T-helper 2 cell treated with Interferon-gamma antibody and Interleukin-4, amounts not matched to agents 5 μg/mL and 100 μg/mL, for 36 hours (primary cell): ENCODE data around the gene DYNLL2.
"Not testable (repeated sequence)": the region's sequence is repeated elsewhere in the genome, so short reads cannot be mapped to it uniquely, and the experiment has no call there.

Source experiments
- DNase-seq: peaks from one replicate; pipeline ENCODE4 v3.0.0; 2021; ENCODE audit warnings: low spot score
- H3K27ac Mint-ChIP-seq: one replicate; pipeline ENCODE4 v1.8.0; 2021; ENCODE audit warnings: mild to moderate bottlenecking, mixed read lengths
- H3K27me3 Mint-ChIP-seq: one replicate; pipeline ENCODE4 v1.8.0; 2021; ENCODE audit warnings: low read depth, mixed read lengths
- H3K36me3 Mint-ChIP-seq: one replicate; pipeline ENCODE4 v1.8.0; 2021; ENCODE audit warnings: low read depth, mixed read lengths
- H3K4me1 Mint-ChIP-seq: one replicate; pipeline ENCODE4 v1.8.0; 2021; ENCODE audit warnings: low read depth, mixed read lengths
- H3K4me3 Mint-ChIP-seq: one replicate; pipeline ENCODE4 v1.8.0; 2022; ENCODE audit warnings: mild to moderate bottlenecking, moderate library complexity, mixed read lengths
- H3K9me3 Mint-ChIP-seq: one replicate; pipeline ENCODE4 v1.8.0; 2021; ENCODE audit warnings: mixed read lengths

The DYNLL2 gene

GRCh38 chr17:58052945-58053715, 30.1 kb upstream of the DYNLL2 start:
- H3K9me3 Mint-ChIP-seq: no peaks in the 10 kb centered on the region
- no peaks in the 10 kb centered on the region for H3K36me3 Mint-ChIP-seq
- no peak overlapping the region for H3K27ac Mint-ChIP-seq
- no peak overlapping the region for H3K4me3 Mint-ChIP-seq
- peaks cover 3% of the 10 kb centered on the region for H3K4me1 Mint-ChIP-seq
- peaks cover 12% of the 10 kb centered on the region for H3K27me3 Mint-ChIP-seq
- DNase-seq: no peak

- no peak for DNase-seq
- H3K4me3 Mint-ChIP-seq: no peak overlapping the region
- peaks cover 3% of the 10 kb centered on the region for H3K4me1 Mint-ChIP-seq
- H3K9me3 Mint-ChIP-seq: no peaks in the 10 kb centered on the region
- H3K27ac Mint-ChIP-seq: no peak overlapping the region
- H3K27me3 Mint-ChIP-seq: peaks cover 12% of the 10 kb centered on the region
- H3K36me3 Mint-ChIP-seq: no peaks in the 10 kb centered on the region
Observed at GRCh38 chr17:58054641-58055040, 28.6 kb upstream of the DYNLL2 start.

GRCh38 chr17:58056476-58056875, 26.7 kb upstream of the DYNLL2 start:
- Mint-ChIP-seq H3K9me3 (no peaks in the 10 kb centered on the region), H3K4me3 (no peak overlapping the region), H3K4me1 (peaks cover 3% of the 10 kb centered on the region), H3K27ac (no peak overlapping the region), H3K36me3 (no peaks in the 10 kb centered on the region), H3K27me3 (peaks cover 12% of the 10 kb centered on the region)
- no peak for DNase-seq

- no peak overlapping the region for H3K4me3 Mint-ChIP-seq
- no peaks in the 10 kb centered on the region for H3K4me1 Mint-ChIP-seq
- H3K9me3 Mint-ChIP-seq: no peaks in the 10 kb centered on the region
- peaks cover 10% of the 10 kb centered on the region for H3K27me3 Mint-ChIP-seq
- no peaks in the 10 kb centered on the region for H3K36me3 Mint-ChIP-seq
- H3K27ac Mint-ChIP-seq: no peak overlapping the region
- no peak for DNase-seq
Observed at GRCh38 chr17:58059141-58059540, 24.1 kb upstream of the DYNLL2 start.

- Mint-ChIP-seq H3K27ac (no peak overlapping the region), H3K4me1 (no peaks in the 10 kb centered on the region), H3K27me3 (peaks cover 4% of the 10 kb centered on the region), H3K9me3 (no peaks in the 10 kb centered on the region), H3K4me3 (no peak overlapping the region), H3K36me3 (no peaks in the 10 kb centered on the region)
- no peak for DNase-seq
Observed at GRCh38 chr17:58060596-58061191, 22.5 kb upstream of the DYNLL2 start.

- no peaks in the 10 kb centered on the region for H3K36me3 Mint-ChIP-seq
- H3K9me3 Mint-ChIP-seq: no peaks in the 10 kb centered on the region
- H3K4me3 Mint-ChIP-seq: no peak overlapping the region
- peaks cover 4% of the 10 kb centered on the region for H3K27me3 Mint-ChIP-seq
- H3K4me1 Mint-ChIP-seq: no peaks in the 10 kb centered on the region
- no peak for DNase-seq
- no peak overlapping the region for H3K27ac Mint-ChIP-seq
Observed at GRCh38 chr17:58061672-58062071, 21.5 kb upstream of the DYNLL2 start.

GRCh38 chr17:58065238-58065637, 18.0 kb upstream of the DYNLL2 start:
- no peak overlapping the region for H3K27ac Mint-ChIP-seq

GRCh38 chr17:58066401-58066800, 16.8 kb upstream of the DYNLL2 start:
- Mint-ChIP-seq H3K36me3 (no peaks in the 10 kb centered on the region), H3K4me3 (no peak overlapping the region), H3K4me1 (no peaks in the 10 kb centered on the region), H3K27ac (no peak overlapping the region), H3K27me3 (peaks cover 16% of the 10 kb centered on the region), H3K9me3 (no peaks in the 10 kb centered on the region)
- DNase-seq: no peak

More at GRCh38 chr17:58065238-58065637, 18.0 kb upstream of the DYNLL2 start:
- H3K4me3 Mint-ChIP-seq: no peak overlapping the region
- H3K27me3 Mint-ChIP-seq: peaks cover 5% of the 10 kb centered on the region
- H3K9me3 Mint-ChIP-seq: no peaks in the 10 kb centered on the region
- H3K36me3 Mint-ChIP-seq: no peaks in the 10 kb centered on the region
- H3K4me1 Mint-ChIP-seq: no peaks in the 10 kb centered on the region
- no peak for DNase-seq

- Mint-ChIP-seq H3K9me3 (no peaks in the 10 kb centered on the region), H3K4me3 (no peak overlapping the region), H3K27ac (no peak overlapping the region), H3K27me3 (peaks cover 47% of the 10 kb centered on the region), H3K36me3 (no peaks in the 10 kb centered on the region), H3K4me1 (no peaks in the 10 kb centered on the region)
- no peak for DNase-seq
Observed at GRCh38 chr17:58072862-58073261, 10.4 kb upstream of the DYNLL2 start.

GRCh38 chr17:58073266-58073665, 10.0 kb upstream of the DYNLL2 start:
- H3K27me3 Mint-ChIP-seq: peaks cover 50% of the 10 kb centered on the region
- not testable (repeated sequence) for H3K36me3 Mint-ChIP-seq, H3K27ac Mint-ChIP-seq, H3K4me1 Mint-ChIP-seq, H3K4me3 Mint-ChIP-seq, DNase-seq, H3K9me3 Mint-ChIP-seq

- not testable (repeated sequence) for DNase-seq, H3K4me3 Mint-ChIP-seq, H3K36me3 Mint-ChIP-seq, H3K4me1 Mint-ChIP-seq, H3K27ac Mint-ChIP-seq, H3K9me3 Mint-ChIP-seq
- peaks cover 59% of the 10 kb centered on the region for H3K27me3 Mint-ChIP-seq
Observed at GRCh38 chr17:58074406-58074805, 8.8 kb upstream of the DYNLL2 start.

- peaks cover 50% of the 10 kb centered on the region for H3K27me3 Mint-ChIP-seq
- H3K36me3 Mint-ChIP-seq: no peaks in the 10 kb centered on the region
- peaks cover 8% of the 10 kb centered on the region for H3K4me1 Mint-ChIP-seq
- H3K27ac Mint-ChIP-seq: no peak overlapping the region
- no peaks in the 10 kb centered on the region for H3K9me3 Mint-ChIP-seq
- DNase-seq: no peak
- no peak overlapping the region for H3K4me3 Mint-ChIP-seq
Observed at GRCh38 chr17:58079300-58080033, 3.8 kb upstream of the DYNLL2 start.

- peaks cover 13% of the 10 kb centered on the region for H3K36me3 Mint-ChIP-seq
- H3K4me3 Mint-ChIP-seq: peak overlapping the region; percentile 24
- H3K4me1 Mint-ChIP-seq: peaks cover 19% of the 10 kb centered on the region
- H3K9me3 Mint-ChIP-seq: no peaks in the 10 kb centered on the region
- no peak overlapping the region for H3K27ac Mint-ChIP-seq
- H3K27me3 Mint-ChIP-seq: peaks cover 37% of the 10 kb centered on the region
- DNase-seq: no peak
Observed at GRCh38 chr17:58081646-58082340, 1.4 kb upstream of the DYNLL2 start.
